Osteocyte (in vitro differentiated cells): ENCODE data around the gene KRT15. TPM values are rescaled to one million over a fixed set of nuclear protein-coding genes. Genes with fewer than 3 reads are reported as not detected.

Experiments used
- DNase-seq: peaks from one replicate; pipeline ENCODE4 v3.0.0; 2021; ENCODE audit warnings: mixed read lengths; ENCODE audit not compliant: unreplicated experiment; ENCODE audit errors: extremely low spot score
- H3K27ac Mint-ChIP-seq: one replicate; pipeline ENCODE4 v1.8.0; 2021; ENCODE audit warnings: mild to moderate bottlenecking, mixed read lengths; ENCODE audit not compliant: unreplicated experiment
- H3K27me3 Mint-ChIP-seq: one replicate; pipeline ENCODE4 v1.8.0; 2021; ENCODE audit warnings: mixed read lengths; ENCODE audit not compliant: unreplicated experiment
- H3K36me3 Mint-ChIP-seq: one replicate; pipeline ENCODE4 v1.8.0; 2021; ENCODE audit warnings: mixed read lengths; ENCODE audit not compliant: unreplicated experiment
- H3K4me1 Mint-ChIP-seq: one replicate; pipeline ENCODE4 v1.8.0; 2021; ENCODE audit warnings: mixed read lengths; ENCODE audit not compliant: unreplicated experiment
- H3K4me3 Mint-ChIP-seq: one replicate; pipeline ENCODE4 v1.8.0; 2021; ENCODE audit warnings: mild to moderate bottlenecking, moderate library complexity, mixed read lengths; ENCODE audit not compliant: unreplicated experiment
- H3K9me3 Mint-ChIP-seq: one replicate; pipeline ENCODE4 v1.8.0; 2021; ENCODE audit warnings: mixed read lengths; ENCODE audit not compliant: unreplicated experiment
- total RNA-seq: library from RNA; stranded (reverse); gene quantifications from 2 replicates; pipeline ENCODE4 v1.2.1, GENCODE V29; 2021
- TF ChIP-seq, protein P1 (sequence below): fragments of 200-600 bp; sonication (generic); IDR thresholded peaks from 2 replicates; pipeline ENCODE4 v1.5.0; 2021; ENCODE audit warnings: antibody characterized with exemption, mild to moderate bottlenecking, moderate library complexity

The KRT15 gene
- total RNA-seq, 1 donor from 2014 or later: not detected

DNA sequence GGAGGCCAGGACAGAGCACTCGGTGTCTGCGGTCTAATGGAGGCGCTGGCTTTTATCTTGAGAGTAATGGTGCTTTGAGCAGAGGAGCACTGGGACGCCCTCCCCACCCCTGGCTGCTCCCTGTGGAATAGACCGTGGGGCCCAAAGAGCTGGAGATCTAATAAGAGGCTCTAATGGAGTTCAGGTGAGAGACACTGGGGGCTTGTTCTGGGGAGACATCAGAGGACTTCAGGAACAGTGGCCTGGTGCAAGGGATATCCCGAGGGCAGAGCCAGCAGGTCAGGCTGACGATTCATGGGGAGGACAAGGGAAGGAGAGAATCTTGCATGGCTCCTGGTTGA, 18.9 kb upstream of the KRT15 start:
- DNase-seq: no peak
- H3K9me3 Mint-ChIP-seq: no peaks in the 10 kb centered on the region
- H3K4me3 Mint-ChIP-seq: no peak overlapping the region
- H3K36me3 Mint-ChIP-seq: no peaks in the 10 kb centered on the region
- H3K27ac Mint-ChIP-seq: no peak overlapping the region
- H3K4me1 Mint-ChIP-seq: peaks cover 7% of the 10 kb centered on the region
- TF ChIP-seq, protein P1, sequence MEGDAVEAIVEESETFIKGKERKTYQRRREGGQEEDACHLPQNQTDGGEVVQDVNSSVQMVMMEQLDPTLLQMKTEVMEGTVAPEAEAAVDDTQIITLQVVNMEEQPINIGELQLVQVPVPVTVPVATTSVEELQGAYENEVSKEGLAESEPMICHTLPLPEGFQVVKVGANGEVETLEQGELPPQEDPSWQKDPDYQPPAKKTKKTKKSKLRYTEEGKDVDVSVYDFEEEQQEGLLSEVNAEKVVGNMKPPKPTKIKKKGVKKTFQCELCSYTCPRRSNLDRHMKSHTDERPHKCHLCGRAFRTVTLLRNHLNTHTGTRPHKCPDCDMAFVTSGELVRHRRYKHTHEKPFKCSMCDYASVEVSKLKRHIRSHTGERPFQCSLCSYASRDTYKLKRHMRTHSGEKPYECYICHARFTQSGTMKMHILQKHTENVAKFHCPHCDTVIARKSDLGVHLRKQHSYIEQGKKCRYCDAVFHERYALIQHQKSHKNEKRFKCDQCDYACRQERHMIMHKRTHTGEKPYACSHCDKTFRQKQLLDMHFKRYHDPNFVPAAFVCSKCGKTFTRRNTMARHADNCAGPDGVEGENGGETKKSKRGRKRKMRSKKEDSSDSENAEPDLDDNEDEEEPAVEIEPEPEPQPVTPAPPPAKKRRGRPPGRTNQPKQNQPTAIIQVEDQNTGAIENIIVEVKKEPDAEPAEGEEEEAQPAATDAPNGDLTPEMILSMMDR: no peak
- H3K27me3 Mint-ChIP-seq: peaks cover 7% of the 10 kb centered on the region

DNA sequence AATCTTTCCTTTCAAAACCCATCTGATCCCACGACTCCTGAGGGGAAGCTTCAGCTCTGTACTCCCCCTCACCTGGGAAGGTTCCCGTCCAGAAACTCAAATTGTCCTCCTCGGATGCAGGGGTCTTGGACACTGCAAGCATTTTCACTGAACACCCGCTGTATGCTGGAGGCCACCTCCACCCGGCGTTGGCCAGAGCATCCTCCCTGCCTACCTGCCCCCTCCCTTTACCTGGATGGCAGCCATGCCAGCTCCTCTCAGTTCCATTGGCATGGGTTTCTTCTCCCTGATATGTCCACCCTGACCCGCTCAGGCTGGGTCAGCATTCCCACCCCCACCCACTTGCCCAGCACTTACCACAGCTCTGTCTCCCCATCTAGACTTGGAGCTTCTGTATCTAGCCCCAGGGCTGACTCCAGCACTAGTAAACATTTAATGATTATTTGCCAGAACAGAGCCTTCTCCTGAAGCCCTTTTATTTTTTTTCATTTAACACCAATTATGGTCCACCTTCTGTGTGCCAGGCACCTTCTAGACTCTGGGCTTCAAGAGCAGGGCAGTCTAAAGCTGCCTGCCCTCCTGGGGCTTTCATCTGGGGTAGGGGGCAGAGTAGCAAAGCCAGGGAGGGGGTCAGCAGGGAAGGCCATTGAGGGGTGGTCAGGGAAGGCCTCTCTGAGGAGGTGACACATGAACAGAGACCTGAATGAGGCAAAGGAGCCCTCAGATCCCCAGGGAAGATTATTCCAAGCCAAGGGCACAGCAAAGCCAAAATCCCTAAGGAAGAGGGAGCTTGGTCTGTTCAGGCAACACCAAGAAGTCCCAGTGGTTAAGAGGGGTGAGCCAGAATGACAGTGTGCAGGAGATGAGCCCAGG, 18.3 kb upstream of the KRT15 start:
- TF ChIP-seq, protein P1: no peak
- peaks cover 7% of the 10 kb centered on the region for H3K4me1 Mint-ChIP-seq
- H3K9me3 Mint-ChIP-seq: no peaks in the 10 kb centered on the region
- no peaks in the 10 kb centered on the region for H3K36me3 Mint-ChIP-seq
- DNase-seq: no peak
- H3K4me3 Mint-ChIP-seq: no peak overlapping the region
- peaks cover 8% of the 10 kb centered on the region for H3K27me3 Mint-ChIP-seq
- H3K27ac Mint-ChIP-seq: no peak overlapping the region

- no peaks in the 10 kb centered on the region for H3K36me3 Mint-ChIP-seq
- H3K27me3 Mint-ChIP-seq: peaks cover 10% of the 10 kb centered on the region
- H3K4me3 Mint-ChIP-seq: no peak overlapping the region
- no peak overlapping the region for H3K27ac Mint-ChIP-seq
- H3K4me1 Mint-ChIP-seq: peaks cover 7% of the 10 kb centered on the region
- no peak for DNase-seq
- TF ChIP-seq, protein P1: no peak
- H3K9me3 Mint-ChIP-seq: no peaks in the 10 kb centered on the region
Observed at GRCh38 chr17:41535764-41536481, 17.2 kb upstream of the KRT15 start.

DNA sequence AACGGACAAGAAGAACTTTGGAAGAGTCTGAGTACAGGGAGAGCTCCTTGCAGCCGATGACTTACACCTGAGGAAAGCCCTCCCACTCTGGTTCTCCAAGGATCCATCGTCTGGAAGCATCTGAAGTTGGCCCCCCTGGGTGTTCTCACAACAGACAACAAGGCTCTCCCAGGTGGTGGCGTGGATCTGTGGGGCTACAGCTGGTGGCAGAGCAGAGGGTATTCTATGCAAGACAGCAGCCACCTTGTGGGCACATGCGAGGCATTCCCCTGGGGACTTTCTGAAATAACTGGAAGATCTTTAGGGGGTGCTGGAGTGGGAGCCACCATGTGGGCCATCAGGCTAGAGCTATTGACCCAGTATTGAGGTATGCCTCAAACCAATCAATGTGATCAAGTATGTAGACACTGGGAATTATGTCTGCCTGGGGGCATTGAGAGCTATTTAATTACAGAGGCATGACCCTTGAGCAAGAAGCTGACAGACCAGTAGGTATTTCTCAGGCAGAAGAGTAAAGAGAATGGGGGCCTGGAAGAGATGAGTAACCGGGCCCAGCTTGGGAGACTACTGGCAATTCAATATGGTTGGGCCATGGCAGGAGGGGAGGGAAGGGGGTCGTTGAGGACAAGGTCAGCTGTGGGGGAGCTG, 16.3 kb upstream of the KRT15 start:
- Mint-ChIP-seq H3K4me1 (peaks cover 7% of the 10 kb centered on the region), H3K27ac (no peak overlapping the region), H3K27me3 (peaks cover 10% of the 10 kb centered on the region), H3K36me3 (no peaks in the 10 kb centered on the region), H3K4me3 (no peak overlapping the region), H3K9me3 (no peaks in the 10 kb centered on the region)
- TF ChIP-seq, protein P1: no peak
- DNase-seq: no peak

- DNase-seq: no peak
- TF ChIP-seq, protein P1: no peak
- peaks cover 20% of the 10 kb centered on the region for H3K27me3 Mint-ChIP-seq
- no peaks in the 10 kb centered on the region for H3K36me3 Mint-ChIP-seq
- no peaks in the 10 kb centered on the region for H3K9me3 Mint-ChIP-seq
- H3K4me1 Mint-ChIP-seq: peaks cover 3% of the 10 kb centered on the region
- no peak overlapping the region for H3K4me3 Mint-ChIP-seq
- no peak overlapping the region for H3K27ac Mint-ChIP-seq
Observed at GRCh38 chr17:41533613-41534012, 14.9 kb upstream of the KRT15 start.
